22Rv1 (cell line): ENCODE results near the gene IQCC.

ENCODE experiments used
- CTCF ChIP-seq: fragments of 450-650 bp; IDR thresholded peaks from 2 replicates; pipeline ENCODE4 v1.5.1; 2017; ENCODE audit warnings: mild to moderate bottlenecking
- ZFX ChIP-seq: fragments of 450-650 bp; IDR thresholded peaks from 2 replicates; pipeline ENCODE4 v1.6.1; 2017; ENCODE audit warnings: antibody characterized with exemption, borderline replicate concordance

- TF ChIP-seq CTCF (no peak), ZFX (no peak)
Observed at GRCh38 chr1:32200226-32201010, 5.1 kb upstream of the IQCC start, which contains the start of gene CCDC28B.
